GM18511 (cell line): ENCODE data around the gene ISL2.
"Not testable (repeated sequence)": the region's sequence is repeated elsewhere in the genome, so short reads cannot be mapped to it uniquely, and the experiment has no call there.

Experiments used
- ATAC-seq: cut with Tn5 transposase; IDR thresholded peaks from one replicate; pipeline ENCODE4 v1.9.1; 2021; ENCODE audit warnings: mild to moderate bottlenecking, moderate library complexity; ENCODE audit not compliant: unreplicated experiment

ISL2 gene

DNA sequence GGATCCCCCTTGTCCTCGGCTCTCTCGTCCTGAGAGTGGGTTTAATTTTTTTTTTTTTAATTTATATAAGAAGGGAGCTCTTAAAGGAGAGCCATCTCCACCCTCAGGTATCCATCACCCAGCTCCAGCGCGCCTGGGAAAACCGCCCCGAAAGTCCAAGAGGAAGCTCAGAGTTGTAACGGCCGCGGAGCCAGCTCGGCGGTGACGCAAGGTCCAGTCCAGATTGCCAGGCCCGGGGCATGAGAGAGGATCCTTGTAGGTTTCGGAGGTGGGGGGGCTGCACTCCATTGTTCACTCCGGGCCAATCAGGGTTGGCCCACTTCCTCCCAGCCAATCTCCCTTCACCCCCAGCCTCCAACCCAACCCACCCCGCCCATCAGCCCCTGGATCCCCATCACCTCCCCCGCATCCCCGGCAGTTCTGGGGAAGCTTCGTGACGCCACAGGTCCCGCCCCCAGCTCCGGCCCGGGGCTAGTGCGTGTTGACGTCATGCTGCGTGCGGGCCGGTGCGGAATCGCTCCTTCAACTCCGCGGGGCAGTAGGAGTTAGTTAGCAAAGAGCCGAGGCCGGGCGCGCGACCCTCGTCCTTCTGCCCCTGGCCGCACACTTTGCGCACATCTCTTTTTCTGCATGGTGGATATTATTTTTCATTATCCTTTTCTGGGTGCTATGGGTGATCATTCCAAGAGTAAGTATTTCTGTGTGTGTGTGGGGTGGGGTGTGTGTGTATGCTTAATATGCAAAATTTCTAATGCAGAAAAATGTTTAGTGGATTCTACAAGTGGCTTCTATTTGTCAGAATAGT lies at the start of gene ISL2:
Gene ISL2 (plus strand): TSS at position 520 of the 805 bp plus-strand sequence. CDS start 111 bp downstream, at position 631.
- peak; percentile 66 for ATAC-seq

DNA sequence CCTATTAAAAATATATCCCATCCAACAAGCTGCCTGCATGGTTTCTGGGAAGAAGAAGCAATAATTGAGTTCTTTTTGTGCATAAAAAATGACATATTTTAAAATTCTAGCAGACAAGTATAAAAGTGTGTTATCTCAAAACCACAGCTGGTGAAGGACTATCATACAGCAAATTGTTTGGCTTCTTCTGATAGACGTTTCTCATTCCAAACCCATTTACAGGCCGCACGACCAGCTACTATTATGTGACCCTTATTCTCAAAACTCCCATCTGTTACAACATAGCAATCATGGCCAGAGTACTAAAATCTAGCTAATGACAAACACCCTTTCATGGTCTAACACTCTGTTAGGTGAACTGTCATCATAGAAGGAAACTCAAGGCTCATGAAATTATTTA lies 47.0 kb upstream of the ISL2 start:
- ATAC-seq, result no peak

DNA sequence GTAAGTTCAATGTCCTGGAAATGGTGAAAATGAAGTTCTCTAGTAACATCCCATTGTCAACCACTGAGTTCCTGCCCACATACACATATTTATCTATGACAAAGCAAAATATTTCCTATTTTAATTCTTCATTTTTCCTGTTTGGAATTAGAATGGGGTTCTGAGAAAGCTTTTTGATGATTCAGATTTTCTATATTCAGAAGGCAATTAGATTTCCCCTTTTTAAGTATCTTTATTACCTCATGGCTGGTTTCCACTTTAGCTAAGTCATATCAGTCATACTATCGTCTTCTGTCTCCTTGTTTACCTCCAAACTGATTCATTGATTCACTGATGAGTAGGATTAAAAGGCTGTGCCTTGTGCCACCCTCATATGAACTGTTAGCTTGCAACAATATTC lies 43.2 kb upstream of the ISL2 start:
- no peak for ATAC-seq

DNA sequence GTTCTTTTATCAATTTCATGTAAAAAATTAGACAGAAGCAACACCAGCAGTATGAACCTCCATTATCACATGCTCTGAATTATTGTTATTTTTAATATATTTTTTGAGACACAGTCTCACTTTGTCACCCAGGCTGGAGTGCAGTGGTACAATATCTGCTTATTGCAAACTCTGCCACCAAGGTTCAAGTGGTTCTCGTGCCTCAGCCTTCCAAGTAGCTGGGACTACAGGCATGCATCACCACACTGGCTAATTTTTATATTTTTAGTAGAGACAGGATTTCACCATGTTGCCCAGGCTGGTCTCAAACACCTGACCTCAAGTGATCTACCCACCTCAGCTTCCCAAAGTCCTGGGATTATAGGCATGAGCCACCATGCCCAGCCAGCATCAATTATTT lies 42.1 kb upstream of the ISL2 start:
- ATAC-seq, result not testable (repeated sequence)

DNA sequence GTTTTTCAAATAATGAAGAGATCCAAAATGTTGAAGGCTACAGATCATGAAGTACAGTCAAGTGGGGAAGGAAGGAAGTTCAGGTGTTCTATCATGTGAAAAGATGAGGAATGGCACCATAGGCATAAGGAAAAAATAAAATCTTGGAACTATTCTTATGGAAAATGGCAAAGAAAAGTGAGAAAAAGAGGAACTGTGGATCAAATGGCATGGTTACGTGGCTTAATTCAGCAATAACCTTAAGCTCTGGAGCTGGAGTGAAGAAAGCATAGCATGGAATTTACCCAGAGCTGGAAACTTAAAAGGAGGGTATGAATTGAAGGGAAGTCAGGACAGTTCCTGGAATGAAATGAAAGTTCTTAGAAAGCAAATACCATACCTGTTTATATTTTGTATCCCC lies 39.7 kb upstream of the ISL2 start:
- no peak for ATAC-seq

DNA sequence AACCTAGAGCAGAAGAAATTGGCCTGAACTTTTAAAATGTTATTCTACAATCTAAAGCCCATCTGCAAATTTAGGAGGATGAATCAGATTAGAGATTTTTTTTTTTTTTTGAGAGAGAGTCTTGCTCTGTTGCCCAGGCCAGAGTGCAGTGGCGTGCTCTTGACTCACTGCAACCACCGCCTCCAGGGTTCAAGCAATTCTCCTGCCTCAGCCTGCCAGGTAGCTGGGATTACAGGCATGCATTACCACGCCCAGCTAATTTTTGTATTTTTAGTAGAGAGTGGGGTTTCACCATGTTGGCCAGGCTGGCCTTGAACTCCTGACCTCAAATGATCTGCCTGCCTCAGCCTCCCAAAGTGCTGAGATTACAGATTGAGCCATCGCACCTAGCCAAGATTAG lies 38.6 kb upstream of the ISL2 start:
- ATAC-seq, result not testable (repeated sequence)

DNA sequence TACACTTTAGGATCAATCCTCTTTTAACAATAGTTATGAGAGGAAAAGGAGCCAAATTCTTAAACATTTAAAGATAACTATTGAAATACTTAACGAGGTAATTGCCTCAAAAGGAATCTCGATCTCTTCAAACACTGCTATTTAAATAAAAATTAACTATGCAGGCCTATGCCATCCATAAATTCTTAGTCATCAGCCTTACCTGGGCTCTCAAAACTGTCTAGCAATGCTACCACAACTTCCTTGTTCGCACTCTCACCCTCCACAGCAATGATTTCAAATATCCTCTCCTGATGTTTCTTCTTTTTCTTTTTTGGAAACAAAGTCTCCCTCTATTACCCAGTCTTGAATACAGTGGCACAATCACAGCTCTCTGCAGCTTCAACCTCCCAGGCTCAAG lies 37.6 kb upstream of the ISL2 start:
- ATAC-seq, result no peak

DNA sequence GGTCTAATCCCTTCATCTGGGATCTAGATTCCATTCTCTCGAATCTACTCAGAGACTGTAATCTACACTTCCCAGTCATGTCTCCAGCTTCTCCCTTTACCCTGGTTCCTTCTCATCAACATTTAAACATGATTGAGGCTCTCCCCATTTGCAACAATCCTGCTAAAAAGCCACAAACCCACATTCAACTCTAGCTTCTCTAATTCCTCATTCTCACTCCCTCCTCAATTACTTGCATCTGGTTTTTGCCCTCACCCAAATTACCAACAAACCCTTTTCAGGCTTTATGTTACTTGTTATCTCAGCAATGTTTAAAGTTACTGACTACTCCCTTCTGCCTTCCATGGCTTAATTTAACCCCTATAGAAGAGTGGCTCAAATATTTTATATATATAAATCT lies 36.8 kb upstream of the ISL2 start:
- no peak for ATAC-seq

DNA sequence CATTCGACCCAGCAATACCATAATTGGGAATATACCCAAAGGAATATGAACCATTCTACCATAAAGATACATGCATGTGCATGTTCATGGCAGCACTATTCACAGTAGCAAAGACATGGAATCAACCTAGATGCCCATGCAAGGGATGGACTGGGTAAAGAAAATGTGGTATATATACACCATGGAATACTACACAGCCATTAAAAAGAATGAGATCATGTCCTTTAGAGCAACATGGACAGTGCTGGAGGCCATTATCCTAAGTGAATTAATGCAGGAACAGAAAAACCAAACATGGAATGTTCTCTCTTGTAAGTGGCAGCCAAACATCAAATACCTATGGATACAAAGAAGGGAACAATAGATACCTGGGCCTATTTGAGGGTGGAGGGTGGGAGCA lies 32.7 kb upstream of the ISL2 start:
- ATAC-seq, result no peak

DNA sequence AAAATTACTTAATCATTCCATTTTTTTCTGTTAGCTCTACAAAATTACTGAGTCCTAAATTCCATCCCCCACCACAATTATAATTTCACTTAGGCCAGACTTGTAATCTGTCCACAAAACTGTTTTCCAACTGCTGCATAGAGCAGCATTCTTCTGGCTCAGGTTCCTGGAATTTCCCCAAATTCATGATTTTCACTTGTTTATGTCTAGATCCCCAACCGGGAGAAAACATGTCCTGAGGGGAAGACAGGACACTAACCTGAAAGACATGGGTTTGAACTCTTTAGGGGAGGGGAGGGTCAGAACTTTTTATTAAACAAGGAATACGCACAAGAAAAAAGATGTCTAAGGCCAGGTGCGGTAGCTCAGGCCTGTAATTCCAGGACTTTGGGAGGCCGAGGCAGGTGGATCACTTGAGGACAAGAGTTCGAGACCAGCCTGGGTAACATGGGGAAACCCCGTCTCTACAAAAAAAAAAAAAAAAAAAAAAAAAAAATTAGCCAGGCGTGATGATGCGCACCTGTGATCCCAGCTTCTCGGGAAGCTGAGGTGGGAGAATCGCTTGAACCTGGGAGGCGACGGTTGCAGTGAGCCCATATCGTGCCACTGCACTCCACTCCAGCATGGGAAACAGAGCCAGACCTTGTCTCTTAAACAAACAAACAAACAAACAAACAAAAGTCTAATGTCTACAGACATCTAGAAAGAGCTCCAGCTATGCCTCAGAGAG lies 26.8 kb upstream of the ISL2 start:
- no peak for ATAC-seq

DNA sequence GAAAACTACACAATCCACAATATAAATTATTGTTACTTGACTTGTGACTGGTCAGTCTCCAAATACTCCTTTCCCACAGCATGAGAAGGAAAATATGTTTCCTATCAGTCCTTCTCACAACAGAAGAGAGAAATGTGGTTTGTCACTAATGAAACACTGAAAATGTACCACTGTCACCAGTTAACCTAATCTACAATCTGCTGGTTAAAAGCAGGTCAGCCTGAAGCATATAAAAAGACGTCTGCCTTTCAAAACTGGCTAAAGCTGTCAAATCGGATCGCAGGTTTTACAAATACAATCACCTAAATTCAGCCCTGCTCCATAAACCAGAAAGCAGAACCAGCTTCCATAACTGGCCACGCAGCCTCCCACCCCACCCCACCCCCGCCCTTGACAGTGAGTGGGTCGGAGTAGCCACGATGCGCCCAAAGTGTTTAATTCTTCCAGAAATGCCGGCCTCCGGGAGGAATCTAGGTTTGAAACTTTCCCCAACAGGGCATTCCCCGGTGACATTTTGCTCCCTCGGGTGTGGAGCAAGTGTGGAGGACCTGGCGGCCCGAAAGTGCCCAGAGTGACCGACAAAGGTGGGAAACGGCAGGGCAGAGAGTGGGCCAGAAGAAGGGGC lies 26.0 kb upstream of the ISL2 start:
- ATAC-seq, result no peak

DNA sequence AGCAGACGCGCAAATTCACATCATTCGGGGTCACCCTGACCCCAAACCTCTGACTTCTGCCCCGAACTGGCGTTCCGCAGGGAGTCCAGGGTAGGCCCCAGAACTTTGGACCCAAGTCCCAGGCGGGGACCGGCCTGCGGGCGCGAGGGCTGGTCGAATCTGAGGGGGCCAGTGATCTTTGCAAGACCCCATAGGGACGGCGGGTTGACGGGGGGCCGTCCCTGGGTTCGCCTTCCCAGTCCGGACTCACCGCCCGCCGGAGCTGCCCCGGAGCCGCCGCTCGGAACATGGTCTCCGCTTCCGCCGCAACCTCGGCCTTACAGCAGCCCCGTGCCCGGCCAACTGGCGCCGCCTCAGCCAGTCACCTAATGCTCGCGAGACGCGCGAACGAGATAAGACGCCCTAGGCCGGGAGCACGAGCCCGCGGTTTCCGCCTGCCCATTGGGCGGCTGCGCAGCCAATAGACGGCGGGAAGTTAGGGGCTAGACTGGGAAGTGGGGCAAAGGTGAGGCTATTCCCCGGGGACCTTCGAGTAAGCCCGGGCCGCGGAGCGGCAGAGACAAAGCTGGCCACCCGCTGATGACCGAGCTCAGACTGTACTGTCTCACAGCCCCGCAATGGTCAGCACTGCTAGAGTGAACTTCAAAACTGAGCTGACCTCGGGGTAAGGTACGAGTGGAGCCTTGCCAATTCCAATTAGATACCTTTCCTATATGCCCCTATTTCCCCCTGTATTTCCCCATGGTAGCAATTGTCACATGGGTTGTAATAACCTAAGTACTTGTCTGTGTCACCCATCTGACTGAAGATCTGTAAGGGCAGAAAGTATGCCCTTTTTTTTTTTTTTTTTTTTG lies 25.2 kb upstream of the ISL2 start, which contains the start of gene ETFA:
Gene ETFA (minus strand): TSS at position 370 of the 854 bp plus-strand sequence. CDS start 81 bp downstream, at position 289.
- peak; percentile 99 for ATAC-seq

DNA sequence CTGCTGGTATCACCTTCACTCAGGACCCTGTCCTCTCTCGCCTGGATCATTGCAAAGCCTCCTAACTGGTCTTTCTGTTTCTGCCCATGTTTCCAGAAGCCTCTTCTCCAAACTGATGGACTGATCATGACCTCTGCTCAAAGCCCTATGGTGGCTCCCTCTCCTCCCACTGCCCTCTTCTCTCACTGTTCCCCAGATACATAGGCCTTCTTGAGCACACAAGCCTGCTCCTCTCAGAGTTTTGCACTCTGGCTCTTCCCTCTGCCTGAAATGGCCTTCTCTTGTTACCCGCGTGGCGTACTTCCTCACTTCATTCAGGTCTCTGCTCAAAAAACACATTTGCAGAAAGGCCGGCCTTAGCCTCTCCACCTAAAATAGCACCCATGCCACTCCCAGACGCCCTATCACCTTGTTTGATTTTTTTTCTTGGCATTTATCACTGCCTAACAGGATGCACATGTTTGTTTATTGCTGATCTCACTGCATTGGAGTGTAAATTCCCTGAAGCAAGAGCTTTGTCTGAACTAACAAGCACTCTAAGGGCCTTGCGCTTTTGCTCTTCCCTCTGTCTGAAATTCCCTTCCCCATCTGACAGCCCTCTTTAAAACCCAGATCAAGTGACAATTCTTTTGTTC lies 23.9 kb upstream of the ISL2 start:
- ATAC-seq, result no peak

DNA sequence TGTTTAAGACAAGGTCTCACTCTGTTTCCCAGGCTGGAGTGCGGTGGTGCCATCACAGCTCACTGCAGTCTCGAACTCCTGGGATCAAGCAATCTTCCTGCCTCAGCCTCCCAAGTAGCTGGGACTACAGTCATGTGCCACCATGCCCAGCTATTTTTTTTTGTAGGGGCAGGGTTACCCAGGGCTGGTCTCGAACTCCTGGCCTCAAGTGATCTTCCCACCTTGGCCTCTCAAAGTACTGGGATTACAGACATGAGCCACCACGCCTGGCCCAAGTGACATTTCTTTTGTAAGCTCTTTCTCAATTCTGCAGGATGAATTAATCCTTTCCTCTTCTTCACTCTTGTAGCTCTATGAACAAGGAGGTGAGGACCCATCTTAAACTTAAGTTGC lies 23.4 kb upstream of the ISL2 start:
- not testable (repeated sequence) for ATAC-seq

DNA sequence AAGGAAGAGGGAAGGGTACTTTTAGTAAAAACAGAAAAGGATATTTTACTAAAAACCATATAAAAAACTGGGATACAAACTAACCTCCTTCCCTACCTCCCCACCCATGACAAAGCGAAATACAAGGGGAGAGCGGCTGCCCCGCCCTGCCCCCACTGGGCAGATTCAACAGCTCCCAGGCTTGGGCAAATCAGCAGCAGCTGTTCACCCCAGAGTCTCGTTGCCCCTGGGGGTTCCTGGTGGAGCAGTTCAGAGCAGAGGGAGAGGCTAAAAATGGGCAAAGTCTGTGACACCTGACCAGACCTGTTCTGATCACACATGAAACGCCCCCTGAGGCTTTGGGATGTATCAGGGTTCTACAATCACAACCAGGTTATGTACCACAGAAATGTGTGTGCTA lies 22.8 kb upstream of the ISL2 start:
- no peak for ATAC-seq

DNA sequence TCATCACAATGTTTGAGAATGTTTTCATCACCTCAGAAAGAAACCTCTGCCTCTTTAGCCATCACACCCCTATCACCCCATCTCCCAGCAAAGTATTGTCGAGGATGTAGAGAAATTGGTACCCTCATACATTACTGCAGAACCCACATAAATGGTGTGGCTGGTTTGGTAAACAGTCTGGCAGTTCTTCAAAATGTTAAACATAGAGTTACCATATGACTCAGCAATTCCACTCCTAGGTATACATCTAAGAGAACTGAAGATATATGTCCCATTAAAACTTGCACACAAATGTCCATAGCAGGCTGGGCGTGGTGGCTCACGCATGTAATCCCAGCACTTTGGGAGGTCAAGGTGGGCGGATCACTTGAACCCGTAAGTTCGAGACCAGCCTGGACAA lies 16.6 kb upstream of the ISL2 start:
- ATAC-seq, result no peak

DNA sequence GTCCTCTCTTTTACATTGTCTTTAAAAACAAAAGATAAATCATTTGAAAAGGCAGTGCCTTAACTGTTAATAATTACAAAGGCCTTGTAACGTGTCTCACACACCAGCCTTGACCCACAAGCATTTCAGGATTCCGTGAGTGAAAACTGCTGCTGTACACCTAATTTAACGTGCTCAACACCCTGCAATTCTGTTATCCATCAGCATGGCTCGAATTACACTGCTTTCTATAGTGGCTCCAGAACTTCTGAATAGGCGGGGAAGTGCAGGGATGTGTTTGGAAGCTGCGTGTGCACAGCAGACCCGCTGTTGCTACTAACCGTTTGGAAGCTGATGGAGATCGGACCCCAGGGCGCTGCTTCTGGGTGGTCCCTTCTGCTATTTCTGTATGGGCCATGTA lies 15.4 kb upstream of the ISL2 start:
- ATAC-seq, result no peak

DNA sequence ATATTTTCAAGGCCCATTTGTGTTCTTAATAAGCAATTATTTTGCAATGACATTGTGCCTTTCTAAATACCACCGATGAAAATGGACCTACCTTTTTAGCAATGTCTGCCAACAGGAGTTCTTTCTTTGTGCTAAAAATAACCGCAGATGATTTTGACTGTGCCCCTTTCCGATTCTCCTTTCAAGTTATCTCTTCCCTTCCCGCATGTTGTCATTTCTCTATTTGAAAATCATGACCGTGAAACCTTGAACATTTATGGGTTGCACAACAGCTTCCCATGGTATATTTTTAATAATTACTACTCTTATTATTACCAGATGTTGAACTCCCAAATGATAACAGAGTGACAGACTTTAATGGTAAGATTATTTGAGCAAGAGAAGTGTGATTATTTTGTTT lies 15.0 kb upstream of the ISL2 start:
- ATAC-seq, result no peak

DNA sequence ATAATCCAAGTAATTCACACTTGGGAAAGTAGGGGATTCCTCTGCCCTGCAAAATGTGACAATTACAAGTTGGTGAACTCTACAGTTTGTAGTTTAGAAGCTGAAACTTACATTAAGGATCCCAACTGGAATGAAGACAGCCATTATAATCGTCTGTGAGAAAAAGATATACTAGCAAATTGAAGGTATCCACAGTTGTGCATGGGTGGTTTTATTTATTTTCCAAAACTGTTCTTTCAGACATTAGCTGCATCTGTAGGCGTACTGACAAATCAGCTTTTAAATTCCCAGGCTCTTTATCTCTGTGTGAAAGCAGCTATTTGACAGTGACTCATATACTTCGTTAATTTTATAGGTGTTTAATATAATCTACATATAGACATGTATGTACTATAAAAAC lies 12.5 kb upstream of the ISL2 start:
- no peak for ATAC-seq

DNA sequence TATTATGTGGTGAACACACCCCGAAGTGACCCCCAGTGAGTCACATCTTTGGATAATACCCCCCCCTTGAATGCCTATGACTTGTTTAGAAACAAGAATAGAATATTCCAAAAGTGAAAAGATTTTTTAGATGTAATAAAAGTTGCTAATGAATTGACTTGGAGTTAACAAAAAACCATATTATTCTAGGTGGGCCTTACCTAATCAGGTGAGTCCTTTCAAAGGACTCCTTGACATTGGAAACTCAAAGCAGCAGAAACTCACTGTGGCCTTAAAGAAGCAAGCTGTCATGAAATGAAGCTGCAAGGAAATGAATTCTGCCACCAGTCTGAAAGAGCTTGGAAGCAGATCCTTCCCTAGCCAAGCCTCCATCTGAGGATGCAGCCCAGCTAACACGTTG lies 10.9 kb upstream of the ISL2 start:
- ATAC-seq, result no peak
